GM19023 (cell line): ENCODE measurements around the gene CFAP299.
"Not testable (repeated sequence)": the region's sequence is repeated elsewhere in the genome, so short reads cannot be mapped to it uniquely, and the experiment has no call there.

Source experiments
- ATAC-seq: cut with Tn5 transposase; IDR thresholded peaks from one replicate; pipeline ENCODE4 v1.9.1; 2021; ENCODE audit warnings: mild to moderate bottlenecking, moderate library complexity; ENCODE audit not compliant: unreplicated experiment

The CFAP299 gene

GRCh38 chr4:80439294-80440061 lies 103.9 kb downstream of the CFAP299 start:
- ATAC-seq, result not testable (repeated sequence)

GRCh38 chr4:80446248-80446647 lies 110.7 kb downstream of the CFAP299 start:
- ATAC-seq, result no peak

GRCh38 chr4:80446664-80447063 lies 111.1 kb downstream of the CFAP299 start:
- ATAC-seq, result no peak

GRCh38 chr4:80447493-80447892 lies 112.0 kb downstream of the CFAP299 start:
- ATAC-seq, result no peak

GRCh38 chr4:80448056-80448455 lies 112.5 kb downstream of the CFAP299 start:
- no peak for ATAC-seq

- no peak for ATAC-seq
These were observed 116.5 kb downstream of the CFAP299 start for GRCh38 chr4:80452055-80452454.

- no peak for ATAC-seq
These were observed 117.2 kb downstream of the CFAP299 start for GRCh38 chr4:80452768-80453167.

GRCh38 chr4:80454040-80454439 lies 118.5 kb downstream of the CFAP299 start:
- no peak for ATAC-seq

- ATAC-seq, result no peak
These were observed 119.0 kb downstream of the CFAP299 start for GRCh38 chr4:80454556-80454955.

- no peak for ATAC-seq
These were observed 124.5 kb downstream of the CFAP299 start for GRCh38 chr4:80459918-80460473.

- ATAC-seq, result no peak
These were observed 125.9 kb downstream of the CFAP299 start for GRCh38 chr4:80461412-80461811.

GRCh38 chr4:80462621-80463091 lies 127.1 kb downstream of the CFAP299 start:
- no peak for ATAC-seq

- no peak for ATAC-seq
These were observed 128.0 kb downstream of the CFAP299 start for GRCh38 chr4:80463509-80463908.

- no peak for ATAC-seq
These were observed 129.7 kb downstream of the CFAP299 start for GRCh38 chr4:80465238-80465637.

- no peak for ATAC-seq
These were observed 130.2 kb downstream of the CFAP299 start for GRCh38 chr4:80465736-80466135.

- ATAC-seq, result no peak
These were observed 131.1 kb downstream of the CFAP299 start for GRCh38 chr4:80466618-80467017.

GRCh38 chr4:80471756-80472155 lies 136.2 kb downstream of the CFAP299 start:
- no peak for ATAC-seq

- ATAC-seq, result no peak
These were observed 139.7 kb downstream of the CFAP299 start for GRCh38 chr4:80475236-80475635.

- ATAC-seq, result no peak
These were observed 140.3 kb downstream of the CFAP299 start for GRCh38 chr4:80475798-80476197.

GRCh38 chr4:80484712-80485111 lies 149.2 kb downstream of the CFAP299 start:
- ATAC-seq, result no peak

- no peak for ATAC-seq
These were observed 151.1 kb downstream of the CFAP299 start for GRCh38 chr4:80486603-80487002.

GRCh38 chr4:80489798-80490197 lies 154.3 kb downstream of the CFAP299 start:
- ATAC-seq, result no peak

- ATAC-seq, result no peak
These were observed 157.2 kb downstream of the CFAP299 start for GRCh38 chr4:80492761-80493160.
